K562 (cell line): ENCODE measurements around the gene RNFT1. TPM values are rescaled to one million over a fixed set of nuclear protein-coding genes. Genes with fewer than 3 reads are reported as not detected.

ENCODE experiments used
- GTF2E2 ChIP-seq: fragments of 200-800 bp; sonication (Bioruptor generic); IDR thresholded peaks from 2 replicates; pipeline ENCODE4 v1.6.1; 2016; ENCODE audit warnings: missing genetic modification characterization, missing compliant biosample characterization
- HNRNPLL ChIP-seq: fragments of 200-400 bp; formaldehyde crosslinking; IDR thresholded peaks from 2 replicates; pipeline ENCODE4 v1.6.1; 2017; ENCODE audit warnings: low read length, low read depth, mild to moderate bottlenecking; ENCODE audit not compliant: poor library complexity, severe bottlenecking
- ILF3 ChIP-seq: fragments of 450-650 bp; IDR thresholded peaks from 2 replicates; pipeline ENCODE4 v1.6.1; 2018; ENCODE audit warnings: antibody characterized with exemption, mild to moderate bottlenecking, moderate library complexity, borderline replicate concordance
- ILK ChIP-seq: fragments of 450-650 bp; IDR thresholded peaks from 2 replicates; pipeline ENCODE4 v1.6.1; 2016; ENCODE audit warnings: missing genetic modification characterization, low read depth, mild to moderate bottlenecking, missing compliant biosample characterization, moderate library complexity, borderline replicate concordance
- LARP7 ChIP-seq: fragments of 450-650 bp; IDR thresholded peaks from 2 replicates; pipeline ENCODE4 v1.6.1; 2016
- MBD2 ChIP-seq: sonication (generic); IDR thresholded peaks from 2 replicates; pipeline ENCODE4 v1.6.1; 2016; ENCODE audit warnings: low read depth, borderline replicate concordance
- NR4A1 ChIP-seq, 2 experiments: fragments of 250-450 bp in 1 of 2; fragments of 450-650 bp in 1 of 2; sonication (Bioruptor Pico) in 1 of 2; IDR thresholded peaks; 2 replicates each; pipeline versions ENCODE4 v1.4.0 to v1.6.1; 2016 to 2020; ENCODE audit warnings: mild to moderate bottlenecking in 2 of 2, missing compliant biosample characterization in 1 of 2, missing genetic modification characterization in 1 of 2, moderate library complexity in 1 of 2
- PHF21A ChIP-seq: fragments of 450-650 bp; IDR thresholded peaks from 2 replicates; pipeline ENCODE4 v1.6.1; 2017; ENCODE audit warnings: low read depth, borderline replicate concordance
- PRMT5 ChIP-seq: sonication (generic); formaldehyde crosslinking; IDR thresholded peaks from 2 replicates; pipeline ENCODE4 v1.5.0; 2020; ENCODE audit warnings: missing genetic modification reagents
- RBBP5 ChIP-seq: fragments of 200-600 bp; sonication (generic); IDR thresholded peaks from 2 replicates; pipeline ENCODE4 v1.6.1; 2012; ENCODE audit warnings: borderline replicate concordance, mild to moderate bottlenecking, low read length, control low read depth, inconsistent platforms; ENCODE audit not compliant: insufficient read depth, poor library complexity, severe bottlenecking
- SIRT6 ChIP-seq: IDR thresholded peaks from one replicate; pipeline ENCODE4 v1.6.1; 2012; ENCODE audit warnings: low read depth, mild to moderate bottlenecking, control low read depth, inconsistent platforms, low read length, moderate library complexity
- TFE3 ChIP-seq: fragments of 450-650 bp; formaldehyde crosslinking; IDR thresholded peaks from 2 replicates; pipeline ENCODE4 v1.4.0; 2020; ENCODE audit warnings: mild to moderate bottlenecking, mixed read lengths
- TOE1 ChIP-seq, 2 experiments: fragments of 450-650 bp in 1 of 2; sonication (generic) in 1 of 2; formaldehyde crosslinking in 1 of 2; IDR thresholded peaks; 2 replicates each; pipeline versions ENCODE4 v1.7.1 to v1.8.0; 2016 to 2022; ENCODE audit warnings: borderline replicate concordance in 2 of 2, mild to moderate bottlenecking in 2 of 2, antibody characterized with exemption in 1 of 2, inconsistent platforms in 1 of 2, low read depth in 1 of 2, missing genetic modification reagents in 1 of 2, moderate library complexity in 1 of 2
- ZBTB33 ChIP-seq: sonication (generic); formaldehyde crosslinking; IDR thresholded peaks from 2 replicates; pipeline ENCODE4 v1.8.1; 2023; ENCODE audit warnings: mild to moderate bottlenecking, missing genetic modification reagents
- ZNF146 ChIP-seq: IDR thresholded peaks from one replicate; pipeline ENCODE4 v1.6.1; 2018; ENCODE audit warnings: missing compliant biosample characterization; ENCODE audit not compliant: unreplicated experiment
- ZNF217 ChIP-seq: sonication (generic); formaldehyde crosslinking; IDR thresholded peaks from 2 replicates; pipeline ENCODE4 v1.8.0; 2022; ENCODE audit warnings: mild to moderate bottlenecking, missing genetic modification reagents
- ZNF780A ChIP-seq: fragments of 250-450 bp; sonication (Bioruptor Pico); IDR thresholded peaks from 2 replicates; pipeline ENCODE4 v1.5.0; 2021; ENCODE audit warnings: mild to moderate bottlenecking
- polyA plus RNA-seq, 8 experiments: library from polyadenylated mRNA; depleted of rRNA in 4 of 8; stranded (reverse) in 5 of 8; unstranded in 3 of 8; fragments of >200 nt; fragmentation: Nextera tagmentation in 2 of 8; fragmentation: Illumina TruSeq in 1 of 8; extraction: Ambion mirVana in 2 of 8; extraction: Trizol in 1 of 8; gene quantifications; 2 replicates each; pipeline versions ENCODE4 v1.2.1 to v1.2.3, GENCODE V29; 2011 to 2014; ENCODE audit warnings: inconsistent platforms in 1 of 8, missing spikeins in 1 of 8
- total RNA-seq, 7 experiments: library from RNA; depleted of rRNA in 6 of 7; stranded (reverse); fragments of >200 nt in 6 of 7; fragmentation: Illumina TruSeq in 2 of 7; extraction: Trizol in 2 of 7; gene quantifications; 2 replicates each; pipeline versions ENCODE4 v1.2.1 to v1.2.3, GENCODE V29; 2011 to 2021; ENCODE audit warnings: low replicate concordance in 1 of 7
- TF ChIP-seq, protein P1 (sequence below): fragments of 250-450 bp; sonication (Bioruptor Pico); IDR thresholded peaks from 2 replicates; pipeline ENCODE4 v1.8.0; 2021; ENCODE audit warnings: borderline replicate concordance, mild to moderate bottlenecking, moderate library complexity; ENCODE audit not compliant: poor library complexity, severe bottlenecking

Gene RNFT1
- total and polyA plus RNA-seq, 9 of the 15 experiments (the other 6 are each of a cell fraction or from before 2014, with no cell fraction given), result 15.8 to 61.3 (median 23.5) TPM

- TF ChIP-seq ZBTB33 (CRISPR knock-in tag) (no peak; the same call in 1 of the 2 replicates), PRMT5 (CRISPR knock-in tag) (no peak), ZNF146 (CRISPR knock-in tag) (no peak), ILK (tag) (no peak), GTF2E2 (tag) (peak; percentile 52; the same call in 1 of the 2 replicates), ILF3 (peak; percentile 58; the same call in 1 of the 2 replicates), ZNF780A (CRISPR knock-in tag) (no peak), MBD2 (peak; percentile 78), SIRT6 (no peak), TOE1 (IDR thresholded peaks at IDR 0.05; ENCODE audit: borderline replicate concordance) (peak; percentile 90), TOE1 (CRISPR knock-in tag; IDR thresholded peaks at IDR 0.05; ENCODE audit: borderline replicate concordance, low read depth) (no peak), HNRNPLL (peak; percentile 88), PHF21A (no peak), NR4A1 (CRISPR knock-in tag; IDR thresholded peaks at IDR 0.05) (no peak), NR4A1 (tag; IDR thresholded peaks at IDR 0.05) (no peak), LARP7 (no peak), TFE3 (CRISPR knock-in tag) (no peak), RBBP5 (peak; percentile 90), ZNF217 (CRISPR knock-in tag) (no peak)
- TF ChIP-seq, protein P1, sequence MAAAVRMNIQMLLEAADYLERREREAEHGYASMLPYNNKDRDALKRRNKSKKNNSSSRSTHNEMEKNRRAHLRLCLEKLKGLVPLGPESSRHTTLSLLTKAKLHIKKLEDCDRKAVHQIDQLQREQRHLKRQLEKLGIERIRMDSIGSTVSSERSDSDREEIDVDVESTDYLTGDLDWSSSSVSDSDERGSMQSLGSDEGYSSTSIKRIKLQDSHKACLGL (CRISPR knock-in tag), result no peak
Measured at GRCh38 chr17:59964482-59965328, at the start of gene RNFT1 (continued).
